Stimulated activated CD4-positive, alpha-beta T cell treated with anti-CD3 and anti-CD28 coated beads, Interleukin-1b, Interleukin-23, amount 100 ng/mL, for 1 hour (primary cell): Measurements from ENCODE around the gene DCAF10.
"Not testable (repeated sequence)": the region's sequence is repeated elsewhere in the genome, so short reads cannot be mapped to it uniquely, and the experiment has no call there.

Source experiments
- DNase-seq, 2 donors: peaks; one replicate each; pipeline ENCODE4 v3.0.0-alpha.2; 2020; ENCODE audit warnings: low read depth in 2 of 2

DCAF10 gene

GRCh38 chr9:37790096-37790495 lies 10.5 kb upstream of the DCAF10 start:
- no peak for DNase-seq

DNA sequence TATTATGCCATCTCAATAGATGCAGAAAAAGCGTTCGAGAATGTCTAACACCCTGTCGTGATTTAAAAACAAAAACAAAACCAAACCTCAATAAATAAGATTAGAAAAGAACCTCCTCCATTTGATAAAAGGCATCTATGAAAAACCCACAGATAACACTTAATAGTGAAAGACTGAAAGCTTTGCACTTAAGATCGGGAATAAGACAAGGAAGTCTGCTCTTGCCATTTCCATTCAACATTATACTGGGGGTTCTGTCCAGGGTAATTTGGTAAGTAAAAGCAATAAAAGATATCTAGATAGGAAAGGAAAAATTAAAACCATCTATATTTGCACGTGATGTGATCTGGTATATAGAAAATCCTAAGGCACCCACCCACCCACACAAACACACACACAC lies 8.5 kb upstream of the DCAF10 start:
- no peak for DNase-seq

GRCh38 chr9:37796232-37796631 lies 4.4 kb upstream of the DCAF10 start:
- no peak for DNase-seq

- DNase-seq, result no peak
These were observed 1.9 kb upstream of the DCAF10 start for GRCh38 chr9:37798677-37799076.

DNA sequence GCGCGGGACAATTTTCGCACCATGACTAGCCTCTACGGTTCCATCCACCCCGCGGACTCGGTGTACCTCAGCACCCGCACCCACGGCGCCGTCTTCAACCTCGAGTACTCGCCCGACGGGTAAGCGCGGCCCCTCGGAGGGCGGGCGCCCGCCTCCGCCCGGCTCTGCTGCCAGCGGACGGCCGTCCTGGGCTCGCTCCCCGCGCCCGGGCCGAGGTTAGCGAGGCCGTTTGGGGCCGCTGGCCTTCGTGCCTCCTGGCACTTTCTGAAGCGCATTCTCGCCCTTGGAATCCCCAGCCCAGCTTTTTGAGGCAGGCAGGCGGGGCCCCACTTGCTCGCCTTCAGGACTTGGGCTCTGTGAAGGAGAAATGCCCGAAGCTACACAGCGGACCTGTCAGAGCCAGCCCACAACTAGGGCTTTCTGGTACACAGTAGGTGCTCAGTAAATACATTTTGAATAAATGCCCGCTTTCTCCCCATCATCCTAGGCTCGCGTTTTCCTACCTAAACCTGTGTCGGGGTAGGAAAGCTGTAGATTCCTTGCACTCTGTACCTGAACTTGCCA lies 772 bp downstream of the DCAF10 start:
- DNase-seq, result no peak

DNA sequence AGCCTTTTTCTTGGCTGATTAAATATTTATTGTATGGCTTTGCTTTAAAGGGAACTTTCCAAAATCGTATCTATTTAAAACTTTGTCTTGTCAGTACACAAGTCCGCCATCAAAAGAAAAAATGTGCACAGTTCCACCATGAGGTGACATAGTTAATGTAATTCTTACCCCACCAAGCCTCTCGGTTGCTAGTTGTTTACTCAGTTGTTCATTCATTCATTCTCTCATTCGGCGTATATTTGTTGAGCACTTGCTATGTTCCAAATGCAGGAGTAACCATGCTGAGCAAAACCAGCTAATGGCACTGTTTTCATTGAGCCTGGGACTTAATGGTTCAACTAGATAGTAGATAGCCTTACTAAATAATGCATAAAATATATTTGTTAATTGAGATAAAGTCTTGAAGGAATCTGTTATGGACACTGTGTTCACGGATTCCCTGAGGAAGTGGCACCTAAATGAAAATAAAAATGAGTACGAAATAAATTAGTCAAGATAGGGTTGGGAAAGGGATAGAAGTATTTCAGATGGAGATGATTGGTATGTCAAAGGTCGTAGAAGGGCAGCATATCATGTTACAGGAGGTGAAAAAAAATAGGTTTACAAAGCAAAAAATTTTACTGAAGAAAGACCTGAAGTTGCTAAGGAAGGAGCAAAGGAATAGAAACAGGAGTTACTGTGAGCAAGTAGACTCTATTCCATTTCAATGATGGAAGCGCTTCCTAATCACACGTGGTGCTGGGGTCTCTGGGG lies 1.5 kb downstream of the DCAF10 start:
- no peak for DNase-seq

- no peak for DNase-seq
These were observed 5.7 kb downstream of the DCAF10 start for GRCh38 chr9:37806271-37806670.

DNA sequence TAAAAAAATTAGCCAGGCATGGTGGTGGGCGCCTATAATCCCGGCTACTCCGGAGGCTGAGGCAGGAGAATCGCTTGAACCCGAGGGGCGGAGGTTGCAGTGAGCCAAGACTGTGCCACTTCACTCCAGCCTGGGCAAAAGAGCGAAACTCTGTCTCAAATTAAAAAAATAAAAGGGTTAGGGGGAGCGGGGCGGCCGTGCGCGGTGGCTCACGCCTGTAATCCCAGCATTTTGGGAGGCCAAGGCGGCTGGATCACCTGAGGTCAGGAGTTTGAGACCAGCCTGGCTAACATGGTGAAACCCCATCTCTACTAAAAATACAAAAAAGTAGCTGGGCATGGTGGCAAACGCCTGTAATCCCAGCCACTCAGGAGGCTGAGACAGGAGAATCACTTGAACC lies 9.1 kb downstream of the DCAF10 start:
- not testable (repeated sequence) for DNase-seq

DNA sequence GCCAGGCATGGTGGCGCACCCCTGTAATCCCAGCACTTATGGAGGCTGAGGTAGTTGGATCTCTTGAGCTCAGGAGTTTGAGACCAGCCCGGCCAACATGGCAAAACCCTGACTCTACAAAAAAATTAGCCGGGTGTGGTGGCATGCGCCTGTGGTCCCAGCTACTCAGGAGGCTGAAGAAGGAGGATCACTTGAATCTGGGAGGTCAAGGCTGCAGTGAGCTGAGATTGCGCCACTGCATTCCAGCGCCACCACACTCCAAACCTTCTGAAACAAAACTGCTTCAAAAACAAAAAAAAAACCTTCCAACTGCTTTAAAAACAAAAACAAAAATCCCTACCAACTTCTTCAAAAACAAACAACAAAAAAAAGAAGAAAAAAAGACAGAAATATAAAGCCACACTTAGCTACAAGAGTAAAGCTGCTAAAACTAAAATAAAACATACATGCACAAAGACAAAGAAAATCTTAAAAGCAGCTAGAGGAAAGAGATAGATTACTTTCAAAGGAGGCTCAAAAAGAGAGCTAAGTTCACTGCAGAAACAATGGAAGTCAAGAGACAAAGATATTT lies 11.4 kb downstream of the DCAF10 start:
- no peak for DNase-seq

DNA sequence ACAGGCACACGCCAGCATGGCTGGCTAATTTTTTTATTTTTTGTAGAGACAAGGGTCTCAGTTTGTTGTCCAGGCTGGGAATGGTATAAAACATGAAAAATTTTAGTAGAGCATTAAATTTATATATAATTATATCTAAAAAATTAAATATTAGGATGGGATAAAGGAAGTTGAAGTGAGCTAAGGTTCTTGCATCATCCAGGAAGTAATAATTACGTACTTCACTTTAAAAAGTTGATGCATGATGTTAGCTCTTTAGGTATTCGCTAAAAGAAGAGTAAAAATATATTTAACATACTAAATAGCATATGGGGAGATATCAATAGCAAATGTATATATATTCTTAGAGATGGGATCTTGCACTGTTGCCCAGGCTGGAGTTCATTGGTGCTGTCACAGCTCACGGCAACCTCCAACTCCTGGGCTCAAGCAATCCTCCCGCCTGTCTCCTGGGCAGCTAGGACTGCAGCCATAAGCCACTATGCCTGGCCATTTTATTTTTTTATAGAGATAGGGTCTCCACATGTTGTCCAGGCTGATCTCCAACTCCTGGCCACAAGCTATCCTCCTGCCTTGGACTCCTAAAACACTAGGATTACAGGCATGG lies 12.3 kb downstream of the DCAF10 start:
- DNase-seq, result no peak

DNA sequence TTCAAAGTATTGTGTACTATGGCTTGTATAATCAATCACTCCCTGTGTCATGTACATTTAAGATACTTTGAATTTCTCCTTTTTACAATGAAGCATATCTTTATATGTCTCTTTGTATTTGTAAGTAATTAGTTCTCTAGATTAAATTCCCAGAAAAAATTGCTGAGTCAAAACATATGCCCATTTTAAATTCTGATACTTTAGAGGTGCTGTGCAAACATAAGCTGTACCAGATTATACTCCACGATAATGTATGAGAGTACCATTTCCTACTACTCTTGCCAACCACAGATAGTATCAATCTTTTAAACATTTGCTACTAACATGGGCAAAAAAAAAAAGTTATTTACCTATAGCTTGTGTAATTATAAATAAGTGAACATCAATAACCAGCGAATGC lies 18.3 kb downstream of the DCAF10 start:
- no peak for DNase-seq

DNA sequence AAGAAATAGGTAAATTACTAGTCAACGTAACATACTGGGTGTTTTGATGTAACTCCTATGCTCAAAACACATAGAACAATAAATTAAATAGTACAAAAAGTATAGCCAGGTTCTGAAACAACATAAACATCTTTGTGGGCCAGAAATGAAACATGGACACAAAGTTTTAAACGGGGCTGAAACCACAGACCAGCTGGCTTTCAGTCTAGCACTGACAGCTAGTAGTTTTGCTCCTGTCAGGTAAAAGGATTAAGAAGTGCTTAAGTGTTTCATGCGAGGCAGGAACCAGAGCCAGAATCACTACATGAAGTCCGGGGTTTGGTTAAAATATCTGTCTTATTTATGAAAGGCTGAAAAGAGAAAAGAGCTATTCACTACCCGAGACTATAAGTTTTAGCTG lies 19.5 kb downstream of the DCAF10 start:
- DNase-seq, result no peak

- DNase-seq, result not testable (repeated sequence)
These were observed 24.6 kb downstream of the DCAF10 start for GRCh38 chr9:37825174-37825573.

DNA sequence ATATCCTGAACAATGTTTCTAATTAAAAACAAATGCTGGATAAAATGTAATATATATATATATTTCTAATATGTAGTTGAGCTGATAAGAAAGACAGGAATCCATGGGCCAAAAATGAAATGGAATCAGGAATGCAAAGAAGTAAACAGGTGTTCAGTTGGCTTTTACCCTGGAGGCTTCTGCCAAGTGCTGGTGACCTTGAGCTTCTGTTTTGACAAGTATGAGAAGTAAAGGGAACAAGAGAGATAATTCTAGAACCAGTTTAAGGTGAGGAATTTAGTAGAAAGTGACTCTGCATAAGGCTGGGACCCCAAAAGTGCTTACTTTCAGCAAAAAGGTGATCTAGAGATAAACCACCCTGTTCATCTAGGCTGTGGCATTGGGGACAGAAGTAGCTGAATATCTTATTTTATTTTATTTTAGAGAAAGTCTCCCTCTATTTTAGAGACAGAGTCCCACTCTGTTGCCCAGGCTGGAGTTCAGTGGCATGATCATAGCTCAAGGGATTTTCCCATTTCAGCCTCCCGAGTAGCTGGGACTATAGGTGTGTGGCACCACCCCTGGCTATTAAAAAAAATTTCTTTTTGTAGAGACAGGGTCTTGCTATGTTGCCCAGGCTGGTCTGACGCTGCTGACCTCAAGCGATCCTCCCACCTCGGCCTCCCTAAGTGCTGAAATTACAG lies 27.0 kb downstream of the DCAF10 start:
- no peak for DNase-seq

DNA sequence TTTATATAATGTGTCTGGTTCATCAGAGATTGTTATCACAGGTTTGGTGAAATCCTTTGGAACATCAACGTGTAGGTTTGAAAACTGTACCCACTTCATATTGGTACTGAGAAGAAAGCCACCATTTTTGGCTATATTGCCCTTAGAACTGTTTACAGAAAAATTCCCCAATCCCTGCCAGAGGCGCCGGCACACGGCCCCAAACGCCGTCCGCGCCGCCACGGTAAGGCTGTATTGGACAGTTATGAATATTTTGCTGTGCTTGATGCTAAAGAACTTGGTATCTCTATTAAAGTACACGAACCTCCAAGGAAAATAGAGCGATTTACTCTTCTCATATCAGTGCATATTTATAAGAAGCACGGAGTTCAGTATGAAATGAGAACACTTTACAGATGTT lies 35.2 kb downstream of the DCAF10 start:
- no peak for DNase-seq

DNA sequence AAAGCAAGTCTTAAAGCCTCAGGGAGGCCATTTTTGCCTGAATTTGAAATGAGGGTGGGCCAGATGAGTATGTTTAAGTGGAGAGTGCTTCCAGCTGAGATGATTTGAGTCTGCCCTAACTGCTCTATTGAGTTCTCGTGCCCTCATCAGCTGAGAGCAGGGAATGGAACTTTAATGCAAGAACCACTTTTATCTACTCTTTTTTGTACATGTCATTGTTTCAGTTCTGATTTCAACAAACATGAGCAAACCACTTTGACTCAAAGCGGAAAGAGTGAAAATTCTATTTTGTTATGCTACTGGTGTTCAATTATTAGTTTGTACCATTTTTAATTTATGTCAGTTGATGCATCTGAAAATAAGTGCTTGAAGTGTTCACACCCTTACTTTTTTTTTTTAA lies 35.8 kb downstream of the DCAF10 start:
- DNase-seq, result no peak

DNA sequence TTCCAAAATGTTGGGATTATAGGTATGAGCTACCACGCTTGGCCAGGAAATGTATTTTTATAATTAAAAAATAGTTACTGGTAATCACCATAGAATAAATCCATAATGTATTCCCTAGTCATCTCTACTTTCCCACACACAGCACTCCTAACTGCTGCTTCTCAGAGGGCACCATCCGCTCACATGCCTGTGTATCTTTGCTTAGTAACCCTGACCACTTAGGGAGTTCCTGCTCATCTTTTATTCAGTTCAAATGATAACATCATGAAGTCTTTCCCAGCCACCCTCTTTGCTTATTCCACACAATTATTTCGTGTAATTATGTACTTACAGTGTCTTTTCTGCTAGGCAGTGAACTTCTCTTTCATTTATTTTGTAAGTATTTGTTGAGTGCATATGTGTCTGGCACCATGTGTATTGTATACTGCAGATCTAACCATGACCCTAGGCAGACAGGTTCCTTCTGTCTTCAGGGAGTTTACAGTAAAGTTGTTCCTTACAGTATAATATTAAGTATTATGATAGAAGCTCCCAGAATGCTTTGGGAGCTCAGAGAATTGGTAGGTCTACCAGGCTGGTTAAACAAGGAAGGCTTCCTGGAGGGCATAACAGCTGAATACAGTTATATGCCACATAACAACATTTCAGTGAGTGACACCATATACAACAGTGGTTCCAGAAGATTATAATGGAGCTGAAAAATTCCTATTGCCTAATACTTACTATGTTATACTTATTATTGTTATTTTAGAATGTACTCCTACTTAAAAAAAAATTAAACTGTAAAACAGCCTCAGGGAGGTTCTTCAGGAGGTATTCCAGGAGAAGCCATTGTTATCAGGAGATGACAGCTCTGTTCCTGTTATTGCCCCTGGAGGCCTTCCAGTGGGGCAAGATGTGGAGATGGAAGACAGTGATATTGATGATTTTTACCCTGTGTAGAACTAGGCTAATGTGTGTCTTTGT lies 39.2 kb downstream of the DCAF10 start:
- DNase-seq, result no peak

DNA sequence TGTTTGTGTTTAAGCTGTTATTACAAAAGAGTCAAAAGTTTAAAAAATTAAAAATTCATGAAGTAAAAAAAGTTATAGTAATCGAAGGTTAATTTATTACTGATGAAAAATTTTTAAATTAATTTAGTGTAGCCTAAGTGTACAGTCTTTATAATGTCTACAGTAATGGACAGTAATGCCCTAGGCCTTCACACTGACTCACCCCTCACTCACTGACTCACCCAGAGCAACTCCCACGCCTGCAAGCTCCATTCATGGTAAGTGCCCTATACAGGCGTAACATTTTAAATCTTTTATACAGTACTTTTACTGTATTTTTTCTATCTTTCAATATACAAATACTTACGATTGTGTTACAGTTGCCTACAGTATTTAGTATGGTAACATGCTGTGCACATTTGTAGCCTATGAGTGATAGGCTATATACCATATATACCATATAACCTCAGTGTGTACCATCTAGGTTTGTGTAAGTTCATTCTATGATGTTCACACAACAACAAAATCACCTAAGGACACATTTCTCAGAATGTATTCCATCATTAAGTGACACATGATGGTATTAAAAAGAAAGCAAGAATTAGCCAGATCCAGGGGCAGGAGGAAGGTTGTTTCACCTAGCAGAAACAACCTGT lies 40.1 kb downstream of the DCAF10 start:
- no peak for DNase-seq

- DNase-seq, result no peak
These were observed 51.6 kb downstream of the DCAF10 start for GRCh38 chr9:37852222-37852621.

GRCh38 chr9:37856551-37856950 lies 56.0 kb downstream of the DCAF10 start:
- DNase-seq, result no peak

DNA sequence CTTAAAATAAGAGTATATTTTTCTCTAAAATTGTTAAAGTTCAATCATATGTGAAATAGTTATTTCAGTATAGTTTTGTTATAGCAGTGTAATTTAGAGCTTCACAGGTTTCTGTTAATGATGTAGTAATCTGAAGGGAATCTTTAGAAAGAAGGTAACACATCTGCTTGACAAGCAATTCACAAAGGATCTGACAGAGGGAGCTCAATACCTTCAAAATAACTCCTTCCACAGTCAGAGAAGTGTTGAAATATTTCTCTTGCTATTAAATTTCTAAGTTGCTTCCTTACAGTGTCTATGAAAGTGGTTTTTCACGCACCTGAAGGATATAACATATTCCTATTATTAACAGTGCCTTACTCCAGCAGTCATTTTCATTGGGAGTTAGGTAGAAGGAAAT lies 58.4 kb downstream of the DCAF10 start:
- no peak for DNase-seq
